WTC11 (cell line): ENCODE results near the gene CBLN2. TPM values are rescaled to one million over a fixed set of nuclear protein-coding genes. Genes with fewer than 3 reads are reported as not detected.

ENCODE experiments used
- ATAC-seq: fragments of 200-7000 bp; cut with Tn5 transposase; 2 replicates; pipeline ENCODE4 v1.10.0; 2021; ENCODE audit warnings: mild to moderate bottlenecking, moderate library complexity
- CTCF ChIA-PET: fragments of 300-600 bp; sonication (Branson Sonifier 250); formaldehyde crosslinking; loops from one replicate; lab custom pipeline; 2021; ENCODE audit warnings: antibody characterized with exemption; lab: Charles Lee
- POLR2A ChIA-PET: fragments of 350-600 bp; sonication (Branson Sonifier 250); formaldehyde crosslinking; loops from one replicate; lab custom pipeline; 2021; ENCODE audit warnings: antibody characterized with exemption; lab: Charles Lee
- DNase-seq: peaks from one replicate; pipeline ENCODE4 v3.0.0; 2021; ENCODE audit warnings: low spot score
- H3K27ac Mint-ChIP-seq: 2 replicates; pipeline ENCODE4 v1.8.0; 2021; ENCODE audit warnings: mixed read lengths
- H3K27me3 Mint-ChIP-seq: 2 replicates; pipeline ENCODE4 v1.8.0; 2021; ENCODE audit warnings: low read depth, mild to moderate bottlenecking, moderate library complexity, mixed read lengths
- H3K36me3 Mint-ChIP-seq: 2 replicates; pipeline ENCODE4 v1.8.0; 2021; ENCODE audit warnings: mixed read lengths
- H3K4me1 Mint-ChIP-seq: 2 replicates; pipeline ENCODE4 v1.8.0; 2022; ENCODE audit warnings: mixed read lengths
- H3K4me3 Mint-ChIP-seq: 2 replicates; pipeline ENCODE4 v1.8.0; 2021; ENCODE audit warnings: mild to moderate bottlenecking, moderate library complexity, mixed read lengths
- H3K9me3 Mint-ChIP-seq: 2 replicates; pipeline ENCODE4 v1.8.0; 2021; ENCODE audit warnings: mixed read lengths
- JAZF1 ChIP-seq: fragments of 250-450 bp; sonication (Bioruptor Pico); IDR thresholded peaks from 2 replicates; pipeline ENCODE4 v1.9.0; 2021; ENCODE audit warnings: moderate library complexity, mild to moderate bottlenecking, inconsistent platforms
- NFYB ChIP-seq: sonication (generic); formaldehyde crosslinking; conservative IDR thresholded peaks from 2 replicates; pipeline ENCODE4 v1.8.0; 2022; ENCODE audit warnings: low read depth, missing genetic modification reagents
- PRRX2 ChIP-seq: fragments of 250-450 bp; sonication (Bioruptor Pico); IDR thresholded peaks from 2 replicates; pipeline ENCODE4 v1.8.0; 2021; ENCODE audit warnings: mild to moderate bottlenecking
- RORB ChIP-seq: fragments of 250-450 bp; sonication (Bioruptor Pico); IDR thresholded peaks from 2 replicates; pipeline ENCODE4 v1.9.0; 2021; ENCODE audit warnings: mild to moderate bottlenecking
- SMAD4 ChIP-seq: sonication (generic); formaldehyde crosslinking; IDR thresholded peaks from 2 replicates; pipeline ENCODE4 v1.8.0; 2022; ENCODE audit warnings: mild to moderate bottlenecking, missing genetic modification reagents
- TEAD1 ChIP-seq: sonication (generic); formaldehyde crosslinking; IDR thresholded peaks from 2 replicates; pipeline ENCODE4 v1.8.0; 2022; ENCODE audit warnings: mild to moderate bottlenecking, missing genetic modification reagents
- ZNF671 ChIP-seq: fragments of 250-450 bp; sonication (Bioruptor Pico); IDR thresholded peaks from 2 replicates; pipeline ENCODE4 v1.8.0; 2021; ENCODE audit warnings: mild to moderate bottlenecking
- total RNA-seq: library from RNA; stranded (reverse); gene quantifications from 3 replicates; pipeline ENCODE4 v1.2.3, GENCODE V29; 2021
- TF ChIP-seq, protein P1 (sequence below): sonication (generic); formaldehyde crosslinking; IDR thresholded peaks from 2 replicates; pipeline ENCODE4 v1.8.1; 2023; ENCODE audit warnings: mild to moderate bottlenecking, missing genetic modification reagents, borderline replicate concordance
- TF ChIP-seq, protein P2 (sequence below): sonication (generic); formaldehyde crosslinking; IDR thresholded peaks from 2 replicates; pipeline ENCODE4 v1.8.0; 2023; ENCODE audit warnings: mild to moderate bottlenecking, missing genetic modification reagents
- TF ChIP-seq, protein P3 (sequence below): sonication (generic); formaldehyde crosslinking; IDR thresholded peaks from 2 replicates; pipeline ENCODE4 v1.8.1; 2023; ENCODE audit warnings: mild to moderate bottlenecking, missing genetic modification reagents

CBLN2 gene
- total RNA-seq, 1 experiment from 2014 or later = not detected

DNA sequence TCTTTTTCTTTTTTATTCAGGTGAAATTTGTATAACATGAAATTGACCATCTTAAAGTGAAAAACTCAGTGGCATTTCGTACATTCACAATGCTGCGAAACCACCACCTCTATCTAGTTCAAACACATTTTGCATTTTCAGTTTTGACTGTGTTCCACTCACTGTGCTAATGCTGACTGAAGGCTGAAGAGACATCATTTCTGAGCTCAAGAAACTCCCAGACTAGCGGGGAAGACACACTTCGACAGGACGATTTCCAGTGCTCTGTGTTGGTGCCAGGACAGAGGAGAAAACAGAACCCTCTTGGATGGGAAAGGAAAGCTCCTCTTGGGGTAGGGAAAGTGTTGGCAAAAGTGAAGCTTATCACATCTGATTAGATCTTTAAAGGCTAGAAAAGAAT, 44.2 kb upstream of the CBLN2 start (continued):
- TF ChIP-seq, protein P1, sequence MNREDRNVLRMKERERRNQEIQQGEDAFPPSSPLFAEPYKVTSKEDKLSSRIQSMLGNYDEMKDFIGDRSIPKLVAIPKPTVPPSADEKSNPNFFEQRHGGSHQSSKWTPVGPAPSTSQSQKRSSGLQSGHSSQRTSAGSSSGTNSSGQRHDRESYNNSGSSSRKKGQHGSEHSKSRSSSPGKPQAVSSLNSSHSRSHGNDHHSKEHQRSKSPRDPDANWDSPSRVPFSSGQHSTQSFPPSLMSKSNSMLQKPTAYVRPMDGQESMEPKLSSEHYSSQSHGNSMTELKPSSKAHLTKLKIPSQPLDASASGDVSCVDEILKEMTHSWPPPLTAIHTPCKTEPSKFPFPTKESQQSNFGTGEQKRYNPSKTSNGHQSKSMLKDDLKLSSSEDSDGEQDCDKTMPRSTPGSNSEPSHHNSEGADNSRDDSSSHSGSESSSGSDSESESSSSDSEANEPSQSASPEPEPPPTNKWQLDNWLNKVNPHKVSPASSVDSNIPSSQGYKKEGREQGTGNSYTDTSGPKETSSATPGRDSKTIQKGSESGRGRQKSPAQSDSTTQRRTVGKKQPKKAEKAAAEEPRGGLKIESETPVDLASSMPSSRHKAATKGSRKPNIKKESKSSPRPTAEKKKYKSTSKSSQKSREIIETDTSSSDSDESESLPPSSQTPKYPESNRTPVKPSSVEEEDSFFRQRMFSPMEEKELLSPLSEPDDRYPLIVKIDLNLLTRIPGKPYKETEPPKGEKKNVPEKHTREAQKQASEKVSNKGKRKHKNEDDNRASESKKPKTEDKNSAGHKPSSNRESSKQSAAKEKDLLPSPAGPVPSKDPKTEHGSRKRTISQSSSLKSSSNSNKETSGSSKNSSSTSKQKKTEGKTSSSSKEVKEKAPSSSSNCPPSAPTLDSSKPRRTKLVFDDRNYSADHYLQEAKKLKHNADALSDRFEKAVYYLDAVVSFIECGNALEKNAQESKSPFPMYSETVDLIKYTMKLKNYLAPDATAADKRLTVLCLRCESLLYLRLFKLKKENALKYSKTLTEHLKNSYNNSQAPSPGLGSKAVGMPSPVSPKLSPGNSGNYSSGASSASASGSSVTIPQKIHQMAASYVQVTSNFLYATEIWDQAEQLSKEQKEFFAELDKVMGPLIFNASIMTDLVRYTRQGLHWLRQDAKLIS (CRISPR knock-in tag) = no peak

DNA sequence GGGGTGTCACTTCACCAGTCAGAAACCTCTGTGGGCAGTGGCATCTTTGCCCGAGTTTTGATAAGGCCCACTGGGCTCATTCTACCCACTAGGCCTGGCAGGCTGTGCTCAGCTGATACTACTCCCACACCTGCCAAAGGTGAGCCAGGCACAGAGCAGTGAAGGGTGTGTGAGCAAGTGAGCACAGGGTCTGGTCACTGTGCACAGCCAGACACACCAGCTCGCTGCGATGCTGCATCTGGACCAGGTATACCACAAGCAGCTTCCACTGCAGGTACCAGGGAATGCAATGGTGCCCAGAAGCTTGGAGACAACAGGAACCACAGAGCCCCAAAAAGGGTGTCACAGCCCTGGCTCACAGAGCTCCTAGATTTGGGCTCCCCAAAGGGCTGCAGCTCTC, 40.6 kb upstream of the CBLN2 start:
- Mint-ChIP-seq H3K36me3 (peaks cover 22% of the 10 kb centered on the region), H3K27me3 (peaks cover 4% of the 10 kb centered on the region), H3K27ac (no peak overlapping the region), H3K4me3 (no peak overlapping the region), H3K9me3 (peaks cover 41% of the 10 kb centered on the region), H3K4me1 (no peaks in the 10 kb centered on the region)
- no peak for TF ChIP-seq NFYB (CRISPR knock-in tag)
- TF ChIP-seq JAZF1 (CRISPR knock-in tag) = no peak
- no peak for TF ChIP-seq ZNF671 (CRISPR knock-in tag)
- no peak for TF ChIP-seq RORB (CRISPR knock-in tag)
- TF ChIP-seq PRRX2 (CRISPR knock-in tag) = no peak
- TF ChIP-seq SMAD4 = no peak
- TF ChIP-seq, protein P1 (CRISPR knock-in tag) = no peak
- DNase-seq (no peak), ATAC-seq (no peak)
- ChIA-PET POLR2A (interaction anchor here (0.7 kb wide), 1 partner anchor 36 kb away, joined by 5 read pairs; no protein-coding TSS in a partner anchor), CTCF (no interaction called here)

DNA sequence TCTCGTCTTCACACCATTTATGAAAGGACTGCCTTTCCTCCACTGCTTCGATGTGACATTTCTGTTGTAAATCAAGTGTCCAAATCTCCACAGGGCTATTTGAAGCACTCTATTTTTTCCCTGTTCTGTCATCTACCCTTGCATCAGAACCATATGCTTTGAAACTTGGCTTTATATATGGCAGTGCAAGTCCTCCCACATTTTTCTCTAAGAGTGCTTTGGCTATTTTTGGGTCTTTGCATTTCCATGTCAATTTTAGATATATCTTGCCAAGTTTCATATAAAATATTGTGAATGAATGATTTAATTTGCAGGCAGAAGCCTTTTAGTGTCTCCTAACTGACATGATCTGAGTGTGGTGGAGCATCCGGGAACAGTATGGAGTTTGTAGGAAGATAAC, 37.8 kb upstream of the CBLN2 start:
- DNase-seq (no peak), ATAC-seq (no peak)
- H3K27ac Mint-ChIP-seq = no peak overlapping the region
- POLR2A ChIA-PET = no interaction called here
- H3K36me3 Mint-ChIP-seq = peaks cover 18% of the 10 kb centered on the region
- no peaks in the 10 kb centered on the region for H3K4me1 Mint-ChIP-seq
- TF ChIP-seq, protein P2, sequence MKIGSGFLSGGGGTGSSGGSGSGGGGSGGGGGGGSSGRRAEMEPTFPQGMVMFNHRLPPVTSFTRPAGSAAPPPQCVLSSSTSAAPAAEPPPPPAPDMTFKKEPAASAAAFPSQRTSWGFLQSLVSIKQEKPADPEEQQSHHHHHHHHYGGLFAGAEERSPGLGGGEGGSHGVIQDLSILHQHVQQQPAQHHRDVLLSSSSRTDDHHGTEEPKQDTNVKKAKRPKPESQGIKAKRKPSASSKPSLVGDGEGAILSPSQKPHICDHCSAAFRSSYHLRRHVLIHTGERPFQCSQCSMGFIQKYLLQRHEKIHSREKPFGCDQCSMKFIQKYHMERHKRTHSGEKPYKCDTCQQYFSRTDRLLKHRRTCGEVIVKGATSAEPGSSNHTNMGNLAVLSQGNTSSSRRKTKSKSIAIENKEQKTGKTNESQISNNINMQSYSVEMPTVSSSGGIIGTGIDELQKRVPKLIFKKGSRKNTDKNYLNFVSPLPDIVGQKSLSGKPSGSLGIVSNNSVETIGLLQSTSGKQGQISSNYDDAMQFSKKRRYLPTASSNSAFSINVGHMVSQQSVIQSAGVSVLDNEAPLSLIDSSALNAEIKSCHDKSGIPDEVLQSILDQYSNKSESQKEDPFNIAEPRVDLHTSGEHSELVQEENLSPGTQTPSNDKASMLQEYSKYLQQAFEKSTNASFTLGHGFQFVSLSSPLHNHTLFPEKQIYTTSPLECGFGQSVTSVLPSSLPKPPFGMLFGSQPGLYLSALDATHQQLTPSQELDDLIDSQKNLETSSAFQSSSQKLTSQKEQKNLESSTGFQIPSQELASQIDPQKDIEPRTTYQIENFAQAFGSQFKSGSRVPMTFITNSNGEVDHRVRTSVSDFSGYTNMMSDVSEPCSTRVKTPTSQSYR = no peak
- TF ChIP-seq TEAD1 = no peak
- TF ChIP-seq, protein P3, sequence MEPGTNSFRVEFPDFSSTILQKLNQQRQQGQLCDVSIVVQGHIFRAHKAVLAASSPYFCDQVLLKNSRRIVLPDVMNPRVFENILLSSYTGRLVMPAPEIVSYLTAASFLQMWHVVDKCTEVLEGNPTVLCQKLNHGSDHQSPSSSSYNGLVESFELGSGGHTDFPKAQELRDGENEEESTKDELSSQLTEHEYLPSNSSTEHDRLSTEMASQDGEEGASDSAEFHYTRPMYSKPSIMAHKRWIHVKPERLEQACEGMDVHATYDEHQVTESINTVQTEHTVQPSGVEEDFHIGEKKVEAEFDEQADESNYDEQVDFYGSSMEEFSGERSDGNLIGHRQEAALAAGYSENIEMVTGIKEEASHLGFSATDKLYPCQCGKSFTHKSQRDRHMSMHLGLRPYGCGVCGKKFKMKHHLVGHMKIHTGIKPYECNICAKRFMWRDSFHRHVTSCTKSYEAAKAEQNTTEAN (CRISPR knock-in tag) = no peak
- TF ChIP-seq, all 79 proteins: peak for 0
- Mint-ChIP-seq H3K4me3 (no peak overlapping the region), H3K9me3 (peaks cover 36% of the 10 kb centered on the region), H3K27me3 (no peaks in the 10 kb centered on the region)
- CTCF ChIA-PET = no interaction called here
